CD1c-positive myeloid dendritic cell (primary cell): Measurements from ENCODE around the gene TENM4.

Experiments
- DNase-seq: peaks from one replicate; pipeline ENCODE4 v3.0.0-alpha.2; 2016; ENCODE audit errors: extremely low spot score

The TENM4 gene

GRCh38 chr11:78762105-78762504, 678.7 kb downstream of the TENM4 start:
- DNase-seq = no peak

GRCh38 chr11:78759071-78759470, 681.8 kb downstream of the TENM4 start:
- DNase-seq = no peak

- DNase-seq = no peak
These were observed 687.5 kb downstream of the TENM4 start for GRCh38 chr11:78753297-78753696.

GRCh38 chr11:78752494-78752893, 688.3 kb downstream of the TENM4 start:
- DNase-seq = no peak

DNA sequence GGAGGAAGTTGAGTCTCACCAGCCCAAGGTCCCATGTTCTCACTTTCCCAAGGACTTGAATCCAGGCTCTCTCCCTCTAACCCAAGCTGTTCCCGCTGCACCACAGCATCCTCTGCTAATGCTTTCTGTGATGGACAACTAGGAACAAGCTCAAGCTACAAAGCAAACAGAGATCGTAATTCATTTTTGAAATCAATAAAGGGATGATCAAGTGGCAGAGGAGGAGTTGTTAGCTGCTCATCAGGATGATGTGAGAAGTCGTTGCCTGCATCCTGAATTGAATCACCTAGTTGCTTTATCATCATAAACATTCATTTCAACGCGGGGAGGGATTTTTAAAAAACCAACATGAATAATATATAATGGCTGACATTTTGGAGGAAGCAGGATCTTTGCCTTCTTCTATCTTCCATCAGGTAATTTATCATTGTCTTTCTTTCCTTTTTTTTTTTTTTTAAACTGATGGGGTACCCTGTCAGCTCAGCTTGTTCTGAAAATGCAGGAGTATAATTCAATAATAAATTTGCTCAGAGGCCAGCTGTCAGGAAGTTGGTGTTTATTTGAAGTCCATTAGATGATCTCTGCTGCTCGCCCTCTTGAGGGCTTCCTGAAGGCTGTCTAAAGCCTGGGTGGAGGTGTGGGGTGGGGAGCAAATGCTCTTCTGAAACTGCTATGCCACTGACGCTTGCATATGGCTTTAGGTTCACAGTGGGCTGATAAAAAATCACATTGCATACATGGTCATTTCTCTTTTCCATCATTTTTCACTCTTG, 691.7 kb downstream of the TENM4 start:
- no peak for DNase-seq

- no peak for DNase-seq
These were observed 695.9 kb downstream of the TENM4 start for GRCh38 chr11:78744949-78745348.

GRCh38 chr11:78744202-78744601, 696.6 kb downstream of the TENM4 start:
- DNase-seq = no peak

- no peak for DNase-seq
These were observed 698.4 kb downstream of the TENM4 start for GRCh38 chr11:78742430-78742829.

GRCh38 chr11:78741741-78742140, 699.1 kb downstream of the TENM4 start:
- DNase-seq = no peak

- no peak for DNase-seq
These were observed 700.4 kb downstream of the TENM4 start for GRCh38 chr11:78740199-78741071.

- no peak for DNase-seq
These were observed 702.9 kb downstream of the TENM4 start for GRCh38 chr11:78737891-78738290.

DNA sequence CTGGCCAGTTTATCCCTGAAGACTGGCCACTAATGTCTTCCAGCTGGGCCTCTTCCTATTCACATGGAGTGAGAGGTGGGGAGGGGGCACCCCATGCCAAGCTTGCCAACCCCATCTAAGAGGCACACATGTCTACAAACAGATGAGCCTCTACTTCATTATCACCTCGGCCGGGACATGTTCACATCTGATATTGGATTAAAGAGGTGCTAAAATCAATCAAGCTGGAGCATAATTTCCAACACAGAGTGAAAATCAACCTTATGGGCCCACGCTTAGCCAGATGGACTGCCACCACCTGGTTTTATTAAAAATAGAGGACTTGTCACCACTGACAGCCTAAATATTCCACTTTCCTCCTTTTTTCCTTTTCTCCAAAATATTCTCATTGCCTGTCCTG, 703.5 kb downstream of the TENM4 start:
- no peak for DNase-seq

- no peak for DNase-seq
These were observed 705.1 kb downstream of the TENM4 start for GRCh38 chr11:78735711-78736110.

GRCh38 chr11:78733031-78733430, 707.8 kb downstream of the TENM4 start:
- DNase-seq = no peak

DNA sequence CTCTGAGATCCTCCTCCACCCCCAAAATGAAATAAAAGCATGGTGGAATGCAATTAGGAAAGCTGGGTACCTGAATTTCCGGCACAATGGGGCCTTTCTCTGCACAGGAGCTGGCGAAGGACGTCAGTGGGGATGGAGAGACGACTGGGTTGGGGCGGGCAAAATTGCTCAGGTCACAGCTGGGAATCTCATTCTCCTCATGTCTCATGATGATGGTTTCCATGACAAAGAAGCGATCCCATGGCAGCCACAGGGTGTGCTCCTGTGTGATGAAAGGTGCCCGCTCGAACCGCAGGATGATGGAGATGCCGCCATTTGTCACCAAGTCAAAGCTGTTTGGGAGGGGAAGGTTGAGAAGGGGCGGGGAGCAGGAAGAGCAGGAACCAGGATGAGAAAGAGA, 708.6 kb downstream of the TENM4 start:
- DNase-seq = no peak

DNA sequence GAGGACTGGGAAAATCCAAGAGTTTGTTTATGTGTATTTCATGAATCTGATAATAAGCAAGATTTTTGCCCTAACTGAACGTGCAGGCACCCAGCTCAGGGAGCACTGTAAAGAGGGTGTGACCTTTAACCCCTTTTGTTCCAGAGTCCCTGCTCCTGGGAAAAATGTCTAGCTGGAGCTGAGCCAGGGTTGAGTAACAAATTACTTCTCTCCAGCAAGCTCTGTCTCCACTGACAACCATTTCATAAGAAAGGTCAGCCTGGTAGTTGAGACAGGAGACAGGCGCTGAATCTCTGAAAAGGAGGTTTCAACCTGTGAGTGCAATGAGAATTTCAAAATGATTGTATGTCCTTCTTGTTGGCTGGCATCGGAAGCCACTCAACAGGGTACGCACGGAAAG, 709.8 kb downstream of the TENM4 start:
- DNase-seq = no peak

GRCh38 chr11:78730267-78730824, 710.5 kb downstream of the TENM4 start:
- no peak for DNase-seq

GRCh38 chr11:78727816-78728215, 713.0 kb downstream of the TENM4 start:
- peak; percentile 13 for DNase-seq

- no peak for DNase-seq
These were observed 715.6 kb downstream of the TENM4 start for GRCh38 chr11:78725200-78725599.

DNA sequence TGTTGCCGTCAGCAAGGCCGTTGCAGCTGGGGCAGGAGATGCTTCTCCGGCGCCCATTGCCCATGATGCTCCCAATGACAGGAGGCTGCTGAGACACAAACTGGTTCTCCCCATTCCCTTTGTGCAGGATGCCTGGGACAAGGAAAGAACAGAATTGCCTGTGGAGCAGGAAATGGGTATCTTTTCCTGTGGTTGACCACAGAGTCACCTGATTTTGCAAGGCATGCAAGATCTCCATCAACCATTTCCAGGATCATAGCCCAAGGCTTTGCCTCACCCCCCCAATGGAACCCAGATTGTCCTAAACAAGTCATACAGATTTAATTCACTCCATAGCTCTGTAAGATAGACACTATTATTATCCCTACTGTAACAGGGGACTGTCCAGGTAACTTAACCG, 718.0 kb downstream of the TENM4 start:
- no peak for DNase-seq

DNA sequence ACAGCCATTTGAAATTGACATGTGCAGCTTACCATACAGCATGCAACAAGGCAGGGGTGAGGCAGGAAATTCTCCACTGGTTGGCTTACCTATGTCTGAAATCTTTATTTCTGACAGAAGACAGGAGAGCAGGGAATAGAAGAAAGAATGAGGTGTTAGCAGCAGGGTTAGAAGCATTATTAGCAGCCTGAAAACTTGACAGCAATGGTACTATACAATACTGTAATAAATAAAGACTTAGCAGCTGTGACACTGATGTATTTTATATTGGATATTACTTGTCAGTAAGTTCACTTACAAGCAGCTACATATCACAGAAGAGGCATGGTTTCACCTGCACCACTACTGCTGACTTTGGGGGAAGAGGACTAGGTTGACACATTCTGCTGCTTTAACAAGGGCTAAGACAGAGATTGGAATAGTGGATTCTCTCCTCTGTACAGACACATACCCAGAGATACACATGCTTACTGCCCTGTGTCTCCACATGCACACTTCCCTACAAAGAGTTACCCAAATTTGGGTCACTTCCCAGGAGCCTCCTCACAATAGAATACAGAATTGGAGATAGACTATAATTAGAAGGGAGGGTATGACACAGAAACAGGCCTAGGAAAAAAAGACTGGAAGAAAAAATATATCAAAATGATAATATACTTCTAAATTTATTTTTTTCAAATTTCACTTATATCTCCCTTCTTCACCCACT, 720.4 kb downstream of the TENM4 start:
- DNase-seq = no peak

- DNase-seq = no peak
These were observed 723.8 kb downstream of the TENM4 start for GRCh38 chr11:78717041-78717440.
